NCI-H460 (cell line): ENCODE measurements around the gene LRRC43. TPM values are rescaled to one million over a fixed set of nuclear protein-coding genes. Genes with fewer than 3 reads are reported as not detected.
"Not testable (repeated sequence)": the region's sequence is repeated elsewhere in the genome, so short reads cannot be mapped to it uniquely, and the experiment has no call there.

Experiments
- DNase-seq: peaks from one replicate; pipeline ENCODE4 v3.0.0-alpha.2; 2016; ENCODE audit warnings: low read depth; ENCODE audit errors: extremely low read depth
- total RNA-seq: library from RNA; depleted of rRNA; stranded (reverse); fragments of >200 nt; shearing (Covaris generic); gene quantifications from 2 replicates; pipeline ENCODE4 v1.2.3, GENCODE V29; 2014

The LRRC43 gene
- total RNA-seq, 1 experiment from 2014 or later, result not detected

- DNase-seq, result no peak
Measured at GRCh38 chr12:122189626-122190475, 6.9 kb downstream of the LRRC43 start.

- peak; percentile 57 for DNase-seq
Measured at GRCh38 chr12:122190842-122191668, 8.1 kb downstream of the LRRC43 start.

GRCh38 chr12:122192441-122192840, 9.5 kb downstream of the LRRC43 start:
- no peak for DNase-seq

GRCh38 chr12:122194804-122195203, 11.9 kb downstream of the LRRC43 start:
- no peak for DNase-seq

GRCh38 chr12:122195405-122195804, 12.5 kb downstream of the LRRC43 start:
- DNase-seq, result no peak

- DNase-seq, result no peak
Measured at GRCh38 chr12:122197612-122197966, 14.7 kb downstream of the LRRC43 start.

- DNase-seq, result no peak
Measured at GRCh38 chr12:122199484-122200355, 16.8 kb downstream of the LRRC43 start.

GRCh38 chr12:122200541-122201175, 17.7 kb downstream of the LRRC43 start:
- no peak for DNase-seq

- no peak for DNase-seq
Measured at GRCh38 chr12:122201381-122201780, 18.5 kb downstream of the LRRC43 start.

- DNase-seq, result no peak
Measured at GRCh38 chr12:122202017-122202416, 19.1 kb downstream of the LRRC43 start.

- DNase-seq, result not testable (repeated sequence)
Measured at GRCh38 chr12:122202811-122203210, 19.9 kb downstream of the LRRC43 start.

GRCh38 chr12:122203301-122204166, 20.6 kb downstream of the LRRC43 start, which contains the start of gene B3GNT4:
TSS of gene B3GNT4 (plus strand) at chr12:122203709. CDS start at chr12:122204619, 910 bp downstream.
- DNase-seq, result peak; percentile 43

- DNase-seq, result no peak
Measured at GRCh38 chr12:122204167-122205052, 21.5 kb downstream of the LRRC43 start.

- DNase-seq, result no peak
Measured at GRCh38 chr12:122205053-122205925, 22.4 kb downstream of the LRRC43 start.

GRCh38 chr12:122206111-122206881, 23.4 kb downstream of the LRRC43 start:
- DNase-seq, result no peak

GRCh38 chr12:122206976-122207375, 24.1 kb downstream of the LRRC43 start:
- no peak for DNase-seq
